Measurements from ENCODE around the gene GBA3.

DNA sequence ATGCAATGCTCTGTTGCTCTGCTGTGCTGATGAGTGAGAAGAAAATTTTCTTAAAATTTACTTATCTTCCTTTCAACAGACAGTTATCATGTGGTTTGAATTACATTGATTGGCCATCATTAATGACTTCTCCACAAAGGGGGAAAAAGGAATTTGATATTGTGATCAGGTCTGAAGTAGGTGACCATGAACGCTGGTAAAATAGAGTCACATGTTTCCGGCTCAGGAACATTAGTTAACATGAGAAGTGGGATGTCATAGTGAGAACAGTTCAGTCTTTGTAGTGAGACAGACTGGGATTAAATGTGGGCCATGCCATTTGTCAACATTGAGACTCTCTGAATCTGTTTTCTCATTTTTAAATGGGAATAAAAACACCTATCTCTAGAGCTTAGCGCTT, 50.6 kb downstream of the GBA3 start:
- no peak for TF ChIP-seq POLR2A (IDR thresholded peaks at IDR 0.05)
- TF ChIP-seq POLR2AphosphoS5 (IDR thresholded peaks at IDR 0.05), result no peak

Data from transverse colon (tissue), 3 donors.